Midbrain (tissue), 1 donor: ENCODE data around the gene JARID2.

Experiments used
- DNase-seq: peaks from one replicate; lab custom pipeline; 2025; lab: John Stamatoyannopoulos, UW

The JARID2 gene

GRCh38 chr6:15356937-15357336, 111.1 kb downstream of the JARID2 start:
- no peak for DNase-seq

GRCh38 chr6:15357782-15358181, 111.9 kb downstream of the JARID2 start:
- no peak for DNase-seq

GRCh38 chr6:15358579-15359327, 112.9 kb downstream of the JARID2 start:
- no peak for DNase-seq

GRCh38 chr6:15359335-15359862, 113.5 kb downstream of the JARID2 start:
- no peak for DNase-seq

GRCh38 chr6:15360300-15360699, 114.4 kb downstream of the JARID2 start:
- DNase-seq, result no peak

GRCh38 chr6:15361197-15361596, 115.3 kb downstream of the JARID2 start:
- DNase-seq, result no peak

- no peak for DNase-seq
Observed at GRCh38 chr6:15362274-15363160, 116.6 kb downstream of the JARID2 start.

- DNase-seq, result no peak
Observed at GRCh38 chr6:15363164-15363522, 117.3 kb downstream of the JARID2 start.

GRCh38 chr6:15363523-15364400, 117.9 kb downstream of the JARID2 start:
- no peak for DNase-seq

GRCh38 chr6:15364401-15365037, 118.7 kb downstream of the JARID2 start:
- no peak for DNase-seq

GRCh38 chr6:15365273-15365687, 119.4 kb downstream of the JARID2 start:
- peak; percentile 84 for DNase-seq

GRCh38 chr6:15366003-15366535, 120.2 kb downstream of the JARID2 start:
- no peak for DNase-seq

GRCh38 chr6:15366879-15367278, 121.0 kb downstream of the JARID2 start:
- no peak for DNase-seq

GRCh38 chr6:15368186-15368585, 122.3 kb downstream of the JARID2 start:
- no peak for DNase-seq

GRCh38 chr6:15368873-15369272, 123.0 kb downstream of the JARID2 start:
- no peak for DNase-seq

- DNase-seq, result no peak
Observed at GRCh38 chr6:15369838-15370237, 124.0 kb downstream of the JARID2 start.

GRCh38 chr6:15370733-15371671, 125.1 kb downstream of the JARID2 start:
- DNase-seq, result no peak

- no peak for DNase-seq
Observed at GRCh38 chr6:15372932-15373331, 127.1 kb downstream of the JARID2 start.

- DNase-seq, result no peak
Observed at GRCh38 chr6:15374119-15374518, 128.2 kb downstream of the JARID2 start.

GRCh38 chr6:15375018-15375417, 129.1 kb downstream of the JARID2 start:
- no peak for DNase-seq
